Liver (tissue), 9 donors: ENCODE measurements around the gene GNAT2. TPM values are rescaled to one million over a fixed set of nuclear protein-coding genes. Genes with fewer than 3 reads are reported as not detected.

Source experiments
- DNase-seq: peaks from one replicate; pipeline ENCODE4 v3.0.0-alpha.2; 2017; ENCODE audit warnings: low spot score
- H3K27ac ChIP-seq, 2 donors: one replicate each; pipeline ENCODE4 v1.7.0; 2013; ENCODE audit warnings: inconsistent platforms in 2 of 2, low read length in 2 of 2, control low read depth in 1 of 2, low read depth in 1 of 2, mild to moderate bottlenecking in 1 of 2
- H3K27me3 ChIP-seq, 4 donors: one replicate each; pipeline versions ENCODE4 v1.6.1 to v1.7.0; 2013; ENCODE audit warnings: low read length in 3 of 4, inconsistent platforms in 1 of 4, mild to moderate bottlenecking in 1 of 4, moderate library complexity in 1 of 4; ENCODE audit not compliant: control insufficient read depth in 4 of 4, insufficient read depth in 4 of 4
- H3K36me3 ChIP-seq, 4 donors: one replicate each; pipeline versions ENCODE4 v1.6.1 to v1.7.0; 2013; ENCODE audit warnings: low read length in 3 of 4, mild to moderate bottlenecking in 3 of 4, low read depth in 1 of 4, moderate library complexity in 1 of 4; ENCODE audit not compliant: control insufficient read depth in 4 of 4, insufficient read depth in 3 of 4
- H3K4me1 ChIP-seq, 4 donors: one replicate each; pipeline versions ENCODE4 v1.6.1 to v1.7.0; 2013; ENCODE audit warnings: low read length in 3 of 4, mild to moderate bottlenecking in 3 of 4, moderate library complexity in 1 of 4; ENCODE audit not compliant: control insufficient read depth in 4 of 4, insufficient read depth in 4 of 4
- H3K4me3 ChIP-seq, 3 donors: one replicate each; pipeline versions ENCODE4 v1.6.1 to v1.7.0; 2013; ENCODE audit warnings: low read length in 3 of 3, control low read depth in 1 of 3, low read depth in 1 of 3, mild to moderate bottlenecking in 1 of 3
- H3K9ac ChIP-seq, 2 donors: one replicate each; pipeline ENCODE4 v1.7.0; 2013; ENCODE audit warnings: low read length in 2 of 2, mild to moderate bottlenecking in 2 of 2, moderate library complexity in 2 of 2, control low read depth in 1 of 2, low read depth in 1 of 2
- H3K9me3 ChIP-seq, 4 donors: one replicate each; pipeline versions ENCODE4 v1.6.1 to v1.7.0; 2013; ENCODE audit warnings: low read length in 3 of 4; ENCODE audit not compliant: control insufficient read depth in 4 of 4
- ATF3 ChIP-seq: IDR thresholded peaks from 2 replicates; pipeline ENCODE4 v1.6.1; 2016; ENCODE audit warnings: antibody characterized with exemption
- CTCF ChIP-seq: fragments of 150-350 bp; IDR thresholded peaks from 2 replicates; pipeline ENCODE4 v1.5.1; 2017; ENCODE audit warnings: improper control_type of control experiment, low read depth, low read length; ENCODE audit not compliant: missing input control
- EGR1 ChIP-seq, 2 donors: IDR thresholded peaks; 2 replicates each; pipeline ENCODE4 v1.6.1; 2016 to 2018; ENCODE audit warnings: antibody characterized with exemption in 2 of 2, low read depth in 2 of 2
- FOXA1 ChIP-seq: IDR thresholded peaks from 2 replicates; pipeline ENCODE4 v1.6.1; 2016; ENCODE audit warnings: antibody characterized with exemption
- FOXA2 ChIP-seq: IDR thresholded peaks from 2 replicates; pipeline ENCODE4 v1.6.1; 2016; ENCODE audit warnings: antibody characterized with exemption
- GABPA ChIP-seq, 2 donors: IDR thresholded peaks in 1 of 2; conservative IDR thresholded peaks in 1 of 2; 2 replicates each; pipeline ENCODE4 v1.6.1; 2016; ENCODE audit warnings: antibody characterized with exemption in 2 of 2, mild to moderate bottlenecking in 1 of 2, moderate library complexity in 1 of 2
- HNF4A ChIP-seq, 2 donors: conservative IDR thresholded peaks; 2 replicates each; pipeline ENCODE4 v1.6.1; 2016; ENCODE audit warnings: antibody characterized with exemption in 2 of 2, mild to moderate bottlenecking in 2 of 2
- HNF4G ChIP-seq: IDR thresholded peaks from 2 replicates; pipeline ENCODE4 v1.6.1; 2016; ENCODE audit warnings: antibody characterized with exemption
- JUND ChIP-seq, 2 donors: IDR thresholded peaks; 2 replicates each; pipeline ENCODE4 v1.6.1; 2016; ENCODE audit warnings: antibody characterized with exemption in 2 of 2
- MAX ChIP-seq: IDR thresholded peaks from 2 replicates; pipeline ENCODE4 v1.6.1; 2016; ENCODE audit warnings: antibody characterized with exemption
- NR2F2 ChIP-seq: IDR thresholded peaks from 2 replicates; pipeline ENCODE4 v1.6.1; 2016; ENCODE audit warnings: antibody characterized with exemption
- RAD21 ChIP-seq, 2 donors: IDR thresholded peaks; 2 replicates each; pipeline ENCODE4 v1.6.1; 2016; ENCODE audit warnings: antibody characterized with exemption in 2 of 2, mild to moderate bottlenecking in 2 of 2
- REST ChIP-seq: IDR thresholded peaks from 2 replicates; pipeline ENCODE4 v1.6.1; 2016; ENCODE audit warnings: antibody characterized with exemption, mild to moderate bottlenecking
- RXRA ChIP-seq, 2 donors: IDR thresholded peaks; 2 replicates each; pipeline ENCODE4 v1.6.1; 2017 to 2018; ENCODE audit warnings: antibody characterized with exemption in 2 of 2, mild to moderate bottlenecking in 1 of 2
- SP1 ChIP-seq: IDR thresholded peaks from 2 replicates; pipeline ENCODE4 v1.6.1; 2018; ENCODE audit warnings: antibody characterized with exemption, mild to moderate bottlenecking
- TAF1 ChIP-seq: conservative IDR thresholded peaks from 2 replicates; pipeline ENCODE4 v1.6.1; 2016; ENCODE audit warnings: antibody characterized with exemption, mild to moderate bottlenecking
- YY1 ChIP-seq: IDR thresholded peaks from 2 replicates; pipeline ENCODE4 v1.6.1; 2016; ENCODE audit warnings: antibody characterized with exemption, mild to moderate bottlenecking
- ZBTB33 ChIP-seq: IDR thresholded peaks from 2 replicates; pipeline ENCODE4 v1.6.1; 2016; ENCODE audit warnings: antibody characterized with exemption
- WGBS: extraction: QIAGEN DNeasy Blood & Tissue Kit; methylation state at CpG from one replicate; pipeline ENCODE4 v1.1.7; 2013; 5-methylcytosine and 5-hydroxymethylcytosine counted together
- polyA plus RNA-seq, 2 donors: library from polyadenylated mRNA; stranded (reverse) in 1 of 2; unstranded in 1 of 2; fragments of 200-250 nt in 1 of 2; fragments of >200 nt in 1 of 2; fragmentation: Nextera tagmentation in 1 of 2; extraction: Ambion mirVana in 1 of 2; gene quantifications; one replicate each; pipeline versions ENCODE4 v1.2.1 to v1.2.3, GENCODE V29; 2013 to 2015
- total RNA-seq, 2 donors: library from RNA; depleted of rRNA; stranded (reverse); fragments of >200 nt; gene quantifications; one replicate each; pipeline ENCODE4 v1.2.3, GENCODE V29; 2014
- donor health status: healthy.
- donor health status: healthy.
- donor health status: healthy.
- donor health status: healthy.
- donor health status: healthy.

The GNAT2 gene
- total and polyA plus RNA-seq, 4 donors = 0.09 to 0.17 (median 0.17) TPM; not detected in 1

- 92% methylated on average over 2 of the region's 2 CpGs for WGBS
- no peaks in the 10 kb centered on the region for H3K27me3 ChIP-seq
- no peaks in the 10 kb centered on the region for H3K9me3 ChIP-seq
- no peak overlapping the region for H3K27ac ChIP-seq
- H3K36me3 ChIP-seq = peaks cover 3 to 14% (median 4%) of the 10 kb centered on the region in 4 donors
- no peak for DNase-seq
- H3K9ac ChIP-seq = no peak overlapping the region
- TF ChIP-seq MAX = no peak
- TF ChIP-seq RXRA (IDR thresholded peaks at IDR 0.05) = no peak
- no peak for TF ChIP-seq TAF1
- no peak for TF ChIP-seq JUND (IDR thresholded peaks at IDR 0.05)
- no peak for TF ChIP-seq SP1
- TF ChIP-seq HNF4A (conservative IDR thresholded peaks at IDR 0.05) = no peak
- TF ChIP-seq REST = no peak
- TF ChIP-seq EGR1 (IDR thresholded peaks at IDR 0.05; ENCODE audit: low read depth in 2 of 2) = no peak
- no peak for TF ChIP-seq FOXA2
- TF ChIP-seq CTCF = no peak
- no peak for TF ChIP-seq RAD21 (IDR thresholded peaks at IDR 0.05)
- TF ChIP-seq NR2F2 = no peak
- no peak for TF ChIP-seq YY1
- no peak for TF ChIP-seq FOXA1
- no peak for TF ChIP-seq ATF3
- no peak for TF ChIP-seq HNF4G
- no peak for TF ChIP-seq ZBTB33
- no peak for TF ChIP-seq GABPA (IDR thresholded peaks at IDR 0.05 in 1 of 2, conservative IDR thresholded peaks at IDR 0.05 in 1 of 2)
- H3K4me3 ChIP-seq = no peak overlapping the region
- peaks cover 0 to 9% (median 4%) of the 10 kb centered on the region in 4 donors for H3K4me1 ChIP-seq
Measured at GRCh38 chr1:109635862-109636200, 16.4 kb upstream of the GNAT2 start.
